CD4-positive, alpha-beta T cell treated with Interleukin-15 for 4 hours (primary cell): ENCODE results near the gene MAD2L1.
A peak's percentile ranks its signal among the peaks of the same experiment; 100 is the strongest.

Source experiments
- DNase-seq: peaks from one replicate; pipeline ENCODE4 v3.0.0-alpha.2; 2020; ENCODE audit warnings: low spot score

The MAD2L1 gene

GRCh38 chr4:120057416-120057815 lies 9.2 kb downstream of the MAD2L1 start:
- no peak for DNase-seq

- no peak for DNase-seq
Measured at GRCh38 chr4:120056246-120056645, 10.4 kb downstream of the MAD2L1 start.

GRCh38 chr4:120055795-120056194 lies 10.9 kb downstream of the MAD2L1 start:
- DNase-seq = no peak

GRCh38 chr4:120055162-120055561 lies 11.5 kb downstream of the MAD2L1 start:
- no peak for DNase-seq

GRCh38 chr4:120053911-120054310 lies 12.7 kb downstream of the MAD2L1 start:
- no peak for DNase-seq

- no peak for DNase-seq
Measured at GRCh38 chr4:120052856-120053255, 13.8 kb downstream of the MAD2L1 start.

GRCh38 chr4:120051253-120051652 lies 15.4 kb downstream of the MAD2L1 start:
- no peak for DNase-seq

- DNase-seq = peak; percentile 79
Measured at GRCh38 chr4:120049732-120050494, 16.7 kb downstream of the MAD2L1 start.

- no peak for DNase-seq
Measured at GRCh38 chr4:120043828-120044227, 22.8 kb downstream of the MAD2L1 start.

GRCh38 chr4:120037411-120037810 lies 29.2 kb downstream of the MAD2L1 start:
- DNase-seq = no peak

- no peak for DNase-seq
Measured at GRCh38 chr4:120034913-120035312, 31.7 kb downstream of the MAD2L1 start.

GRCh38 chr4:120026853-120027252 lies 39.8 kb downstream of the MAD2L1 start:
- DNase-seq = no peak

GRCh38 chr4:120025516-120025915 lies 41.1 kb downstream of the MAD2L1 start:
- no peak for DNase-seq

- no peak for DNase-seq
Measured at GRCh38 chr4:120018786-120019185, 47.9 kb downstream of the MAD2L1 start.

- DNase-seq = no peak
Measured at GRCh38 chr4:120017939-120018692, 48.5 kb downstream of the MAD2L1 start.

- no peak for DNase-seq
Measured at GRCh38 chr4:120011725-120012124, 54.9 kb downstream of the MAD2L1 start.

- no peak for DNase-seq
Measured at GRCh38 chr4:120010646-120011045, 56.0 kb downstream of the MAD2L1 start.

GRCh38 chr4:120009731-120010130 lies 56.9 kb downstream of the MAD2L1 start:
- no peak for DNase-seq

GRCh38 chr4:120008957-120009356 lies 57.7 kb downstream of the MAD2L1 start:
- no peak for DNase-seq

- no peak for DNase-seq
Measured at GRCh38 chr4:120007896-120008436, 58.7 kb downstream of the MAD2L1 start.

- no peak for DNase-seq
Measured at GRCh38 chr4:120007191-120007871, 59.3 kb downstream of the MAD2L1 start.
